ENCODE data around the gene PRMT7.

The PRMT7 gene

DNA sequence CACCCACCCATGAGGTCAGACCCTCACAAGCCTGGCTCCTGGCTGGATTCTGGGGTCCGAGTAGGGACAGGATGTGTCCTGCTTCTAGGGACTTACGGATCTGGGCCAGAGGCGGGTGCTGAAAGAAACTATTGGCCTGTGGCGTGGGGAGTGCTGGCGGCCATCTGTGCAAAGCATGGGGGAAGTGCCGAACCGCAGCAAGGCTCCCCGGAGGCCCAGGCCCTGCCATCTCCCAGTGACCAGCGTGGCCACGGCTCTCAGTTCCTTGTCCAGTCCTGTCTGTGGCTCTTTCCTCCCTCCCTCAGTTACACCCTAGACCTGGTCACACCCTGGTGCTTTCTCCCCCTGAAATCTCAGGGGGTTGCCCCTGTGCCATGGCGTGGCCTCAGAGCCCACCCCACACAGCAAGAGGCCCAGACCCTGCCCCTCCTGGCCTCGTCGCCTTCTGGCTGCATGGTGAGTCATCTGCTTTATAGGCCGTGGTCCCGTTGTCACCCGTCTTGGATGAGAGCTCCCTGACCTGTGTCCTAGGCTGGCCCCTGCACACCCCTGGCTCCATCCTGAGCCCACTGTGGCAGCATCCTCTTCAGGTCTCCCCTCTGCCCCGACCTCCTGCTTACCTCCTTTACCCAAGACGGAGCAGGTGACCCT, 54.5 kb downstream of the PRMT7 start:
- Histone ChIP-seq H3K4me2 (ENCODE audit: low read depth, low read length, poor library complexity, severe bottlenecking) (no peak overlapping the region), H3K9me2 (replicated peaks; ENCODE audit: low read depth, low read length) (no peaks in the 10 kb centered on the region), H3K9me3 (ENCODE audit: insufficient read depth, low read depth, low read length) (no peaks in the 10 kb centered on the region), H3K79me2 (ENCODE audit: insufficient read depth, low read length) (no peaks in the 10 kb centered on the region), H3K9ac (ENCODE audit: low read depth, low read length, poor library complexity, severe bottlenecking) (peak overlapping the region; percentile 33), H4K20me1 (ENCODE audit: insufficient read depth, low read length, poor library complexity, severe bottlenecking) (no peaks in the 10 kb centered on the region), H3K4me3 (ENCODE audit: low read length, poor library complexity, severe bottlenecking) (no peak overlapping the region), H2AFZ (ENCODE audit: low read length) (no peak overlapping the region), H3F3A (ENCODE audit: low read depth) (0 out of 2 replicates have a peak, but pooled peaks cover 3% of the 10 kb centered on the region), H3K4me1 (ENCODE audit: insufficient read depth, low read length, poor library complexity, severe bottlenecking) (peaks cover 85% of the 10 kb centered on the region), H3K27me3 (ENCODE audit: insufficient read depth, low read length, poor library complexity, severe bottlenecking) (no peaks in the 10 kb centered on the region), H3K36me3 (ENCODE audit: insufficient read depth, low read length) (no peaks in the 10 kb centered on the region)
- TF ChIP-seq EZH2phosphoT487 (IDR thresholded peaks at IDR 0.05; ENCODE audit: borderline replicate concordance), result no peak
- TF ChIP-seq, protein P1, sequence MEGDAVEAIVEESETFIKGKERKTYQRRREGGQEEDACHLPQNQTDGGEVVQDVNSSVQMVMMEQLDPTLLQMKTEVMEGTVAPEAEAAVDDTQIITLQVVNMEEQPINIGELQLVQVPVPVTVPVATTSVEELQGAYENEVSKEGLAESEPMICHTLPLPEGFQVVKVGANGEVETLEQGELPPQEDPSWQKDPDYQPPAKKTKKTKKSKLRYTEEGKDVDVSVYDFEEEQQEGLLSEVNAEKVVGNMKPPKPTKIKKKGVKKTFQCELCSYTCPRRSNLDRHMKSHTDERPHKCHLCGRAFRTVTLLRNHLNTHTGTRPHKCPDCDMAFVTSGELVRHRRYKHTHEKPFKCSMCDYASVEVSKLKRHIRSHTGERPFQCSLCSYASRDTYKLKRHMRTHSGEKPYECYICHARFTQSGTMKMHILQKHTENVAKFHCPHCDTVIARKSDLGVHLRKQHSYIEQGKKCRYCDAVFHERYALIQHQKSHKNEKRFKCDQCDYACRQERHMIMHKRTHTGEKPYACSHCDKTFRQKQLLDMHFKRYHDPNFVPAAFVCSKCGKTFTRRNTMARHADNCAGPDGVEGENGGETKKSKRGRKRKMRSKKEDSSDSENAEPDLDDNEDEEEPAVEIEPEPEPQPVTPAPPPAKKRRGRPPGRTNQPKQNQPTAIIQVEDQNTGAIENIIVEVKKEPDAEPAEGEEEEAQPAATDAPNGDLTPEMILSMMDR (conservative IDR thresholded peaks at IDR 0.05; ENCODE audit: low read length), result no peak

DNA sequence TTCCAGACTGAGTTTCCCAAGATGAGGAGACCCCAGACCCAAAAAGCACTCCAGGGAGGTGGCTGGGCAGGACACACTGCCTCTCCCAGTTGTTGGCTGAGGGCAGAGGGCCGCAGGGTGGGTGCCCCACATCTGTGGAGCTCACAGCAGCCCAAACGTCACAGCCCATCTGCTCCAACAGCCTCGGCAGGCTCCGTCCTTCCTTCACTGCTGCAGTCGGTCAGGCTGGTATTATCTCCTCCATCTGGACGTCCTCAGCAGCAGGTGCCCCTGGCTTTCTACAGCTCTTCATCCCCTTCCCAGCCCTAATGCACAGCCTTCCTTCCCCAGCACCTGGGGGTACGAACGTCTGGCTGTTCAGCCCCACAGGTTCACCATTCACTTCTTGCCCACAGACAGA, 55.2 kb downstream of the PRMT7 start:
- Histone ChIP-seq H3K9ac (ENCODE audit: low read depth, low read length, poor library complexity, severe bottlenecking) (peak overlapping the region; percentile 33), H3K4me1 (ENCODE audit: insufficient read depth, low read length, poor library complexity, severe bottlenecking) (peaks cover 86% of the 10 kb centered on the region), H2AFZ (ENCODE audit: low read length) (no peak overlapping the region), H3K9me2 (replicated peaks; ENCODE audit: low read depth, low read length) (no peaks in the 10 kb centered on the region), H4K20me1 (ENCODE audit: insufficient read depth, low read length, poor library complexity, severe bottlenecking) (no peaks in the 10 kb centered on the region), H3F3A (ENCODE audit: low read depth) (0 out of 2 replicates have a peak, but pooled peaks cover 3% of the 10 kb centered on the region), H3K36me3 (ENCODE audit: insufficient read depth, low read length) (no peaks in the 10 kb centered on the region), H3K27me3 (ENCODE audit: insufficient read depth, low read length, poor library complexity, severe bottlenecking) (no peaks in the 10 kb centered on the region), H3K9me3 (ENCODE audit: insufficient read depth, low read depth, low read length) (no peaks in the 10 kb centered on the region), H3K4me3 (ENCODE audit: low read length, poor library complexity, severe bottlenecking) (no peak overlapping the region), H3K4me2 (ENCODE audit: low read depth, low read length, poor library complexity, severe bottlenecking) (no peak overlapping the region), H3K79me2 (ENCODE audit: insufficient read depth, low read length) (no peaks in the 10 kb centered on the region)
- TF ChIP-seq, protein P1 (conservative IDR thresholded peaks at IDR 0.05; ENCODE audit: low read length), result no peak
- no peak for TF ChIP-seq EZH2phosphoT487 (IDR thresholded peaks at IDR 0.05; ENCODE audit: borderline replicate concordance)

DNA sequence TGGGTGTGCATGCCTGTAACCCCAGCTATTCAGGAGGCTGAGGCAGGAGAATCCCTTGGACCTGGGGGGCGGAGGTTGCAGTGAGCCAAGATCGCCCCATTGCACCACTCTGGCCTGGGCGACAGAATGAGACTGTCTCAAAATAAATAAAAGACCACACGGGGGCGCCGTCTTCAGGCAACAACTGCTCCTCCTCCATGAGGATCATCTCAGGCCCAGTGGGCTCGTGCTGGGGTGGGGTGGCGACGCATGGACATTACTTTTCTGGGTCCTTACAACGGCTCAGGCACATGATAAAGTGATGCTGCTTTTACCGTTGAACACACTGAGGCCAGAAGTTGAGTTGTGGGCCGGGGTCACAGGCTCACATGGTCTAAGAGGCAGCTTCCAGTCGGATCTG, 56.2 kb downstream of the PRMT7 start:
- Histone ChIP-seq H2AFZ (ENCODE audit: low read length) (no peak overlapping the region), H3K4me2 (ENCODE audit: low read depth, low read length, poor library complexity, severe bottlenecking) (no peak overlapping the region), H3K27me3 (ENCODE audit: insufficient read depth, low read length, poor library complexity, severe bottlenecking) (no peaks in the 10 kb centered on the region), H3K36me3 (ENCODE audit: insufficient read depth, low read length) (no peaks in the 10 kb centered on the region), H3K4me1 (ENCODE audit: insufficient read depth, low read length, poor library complexity, severe bottlenecking) (peaks cover 80% of the 10 kb centered on the region), H4K20me1 (ENCODE audit: insufficient read depth, low read length, poor library complexity, severe bottlenecking) (no peaks in the 10 kb centered on the region), H3K9me3 (ENCODE audit: insufficient read depth, low read depth, low read length) (no peaks in the 10 kb centered on the region), H3K79me2 (ENCODE audit: insufficient read depth, low read length) (no peaks in the 10 kb centered on the region), H3F3A (ENCODE audit: low read depth) (0 out of 2 replicates have a peak, but pooled peaks cover 3% of the 10 kb centered on the region), H3K4me3 (ENCODE audit: low read length, poor library complexity, severe bottlenecking) (no peak overlapping the region), H3K9me2 (replicated peaks; ENCODE audit: low read depth, low read length) (no peaks in the 10 kb centered on the region), H3K9ac (ENCODE audit: low read depth, low read length, poor library complexity, severe bottlenecking) (peak overlapping the region; percentile 40)
- TF ChIP-seq, protein P1 (conservative IDR thresholded peaks at IDR 0.05; ENCODE audit: low read length), result peak; percentile 42
- no peak for TF ChIP-seq EZH2phosphoT487 (IDR thresholded peaks at IDR 0.05; ENCODE audit: borderline replicate concordance)
